SKM-1 (cell line): ENCODE results near the gene PDE6B.
"Not testable (repeated sequence)": the region's sequence is repeated elsewhere in the genome, so short reads cannot be mapped to it uniquely, and the experiment has no call there.

Experiments used
- DNase-seq: peaks from one replicate; lab custom pipeline; 2025; ENCODE audit not compliant: unreplicated experiment; lab: John Stamatoyannopoulos, UW

The PDE6B gene

GRCh38 chr4:624705-625590 is at the start of gene PDE6B:
Gene PDE6B, plus strand, starts transcription at chr4:625573. Its CDS starts 54 bp downstream, at chr4:625627.
- no peak for DNase-seq

GRCh38 chr4:576245-576821 is 49.0 kb upstream of the PDE6B start, which contains the start of gene TMEM271:
Gene TMEM271, minus strand, starts transcription at chr4:576295. Its CDS starts 233 bp downstream, at chr4:576062.
- DNase-seq = no peak

- no peak for DNase-seq
These were observed 48.3 kb upstream of the PDE6B start for GRCh38 chr4:576991-577498.

GRCh38 chr4:577499-578450 is 47.6 kb upstream of the PDE6B start:
- DNase-seq = no peak

GRCh38 chr4:578451-579443 is 46.6 kb upstream of the PDE6B start:
- no peak for DNase-seq

- no peak for DNase-seq
These were observed 45.7 kb upstream of the PDE6B start for GRCh38 chr4:579543-580175.

- no peak for DNase-seq
These were observed 44.2 kb upstream of the PDE6B start for GRCh38 chr4:581181-581580.

- no peak for DNase-seq
These were observed 43.5 kb upstream of the PDE6B start for GRCh38 chr4:581753-582361.

GRCh38 chr4:583820-584219 is 41.6 kb upstream of the PDE6B start:
- no peak for DNase-seq

GRCh38 chr4:587671-588350 is 37.6 kb upstream of the PDE6B start:
- no peak for DNase-seq

GRCh38 chr4:588351-588849 is 37.0 kb upstream of the PDE6B start:
- no peak for DNase-seq

GRCh38 chr4:589219-589963 is 36.0 kb upstream of the PDE6B start:
- no peak for DNase-seq

GRCh38 chr4:590313-590841 is 35.0 kb upstream of the PDE6B start:
- DNase-seq = no peak

GRCh38 chr4:592178-592577 is 33.2 kb upstream of the PDE6B start:
- not testable (repeated sequence) for DNase-seq

- DNase-seq = no peak
These were observed 32.4 kb upstream of the PDE6B start for GRCh38 chr4:592825-593520.

GRCh38 chr4:598925-599324 is 26.4 kb upstream of the PDE6B start:
- no peak for DNase-seq

- no peak for DNase-seq
These were observed 25.2 kb upstream of the PDE6B start for GRCh38 chr4:600166-600565.
